Measurements from ENCODE around the gene PRKAG3.

DNA sequence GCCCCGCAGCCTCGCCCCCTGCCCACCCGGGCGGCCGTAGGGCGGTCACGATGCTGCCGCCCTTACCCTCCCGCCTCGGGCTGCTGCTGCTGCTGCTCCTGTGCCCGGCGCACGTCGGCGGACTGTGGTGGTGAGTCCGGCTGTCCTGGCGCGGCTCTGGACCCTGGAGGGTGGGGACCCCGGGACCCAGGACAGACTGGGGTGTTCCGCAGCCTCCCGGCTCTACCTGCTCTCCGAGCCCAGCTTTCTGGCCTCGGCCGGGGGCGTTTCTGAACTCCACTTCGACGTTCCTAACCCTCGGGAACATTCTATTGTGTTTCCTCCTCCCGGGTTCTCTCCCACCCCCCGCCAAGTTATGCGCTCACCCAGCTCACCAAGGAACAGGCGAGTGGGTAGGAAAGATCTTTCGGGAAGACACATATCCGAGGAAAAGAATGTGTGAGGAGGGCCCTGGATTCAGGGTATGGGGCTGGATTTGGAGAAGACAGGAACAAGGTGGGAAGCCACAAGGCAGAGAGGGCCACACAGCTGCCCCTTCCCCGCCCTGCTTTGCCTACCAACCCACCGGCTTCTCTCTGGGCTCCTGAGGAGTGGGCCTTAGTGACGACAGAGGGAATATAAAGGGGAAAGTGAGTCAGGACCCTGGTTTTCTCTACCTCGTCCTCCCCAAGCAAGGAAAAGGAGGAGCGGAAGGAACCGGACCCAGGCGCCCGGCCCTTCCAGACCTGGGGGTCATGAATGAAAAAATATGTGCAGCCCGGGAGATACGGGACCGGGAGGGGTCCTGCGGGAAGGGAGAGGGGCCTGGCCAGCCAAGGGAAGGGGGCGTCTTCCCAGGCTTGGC is 28.6 kb upstream of the PRKAG3 start:
- TF ChIP-seq, protein P1, sequence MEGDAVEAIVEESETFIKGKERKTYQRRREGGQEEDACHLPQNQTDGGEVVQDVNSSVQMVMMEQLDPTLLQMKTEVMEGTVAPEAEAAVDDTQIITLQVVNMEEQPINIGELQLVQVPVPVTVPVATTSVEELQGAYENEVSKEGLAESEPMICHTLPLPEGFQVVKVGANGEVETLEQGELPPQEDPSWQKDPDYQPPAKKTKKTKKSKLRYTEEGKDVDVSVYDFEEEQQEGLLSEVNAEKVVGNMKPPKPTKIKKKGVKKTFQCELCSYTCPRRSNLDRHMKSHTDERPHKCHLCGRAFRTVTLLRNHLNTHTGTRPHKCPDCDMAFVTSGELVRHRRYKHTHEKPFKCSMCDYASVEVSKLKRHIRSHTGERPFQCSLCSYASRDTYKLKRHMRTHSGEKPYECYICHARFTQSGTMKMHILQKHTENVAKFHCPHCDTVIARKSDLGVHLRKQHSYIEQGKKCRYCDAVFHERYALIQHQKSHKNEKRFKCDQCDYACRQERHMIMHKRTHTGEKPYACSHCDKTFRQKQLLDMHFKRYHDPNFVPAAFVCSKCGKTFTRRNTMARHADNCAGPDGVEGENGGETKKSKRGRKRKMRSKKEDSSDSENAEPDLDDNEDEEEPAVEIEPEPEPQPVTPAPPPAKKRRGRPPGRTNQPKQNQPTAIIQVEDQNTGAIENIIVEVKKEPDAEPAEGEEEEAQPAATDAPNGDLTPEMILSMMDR (IDR thresholded peaks at IDR 0.05; ENCODE audit: poor library complexity) = no peak
- TF ChIP-seq EZH2 (IDR thresholded peaks at IDR 0.05; ENCODE audit: borderline replicate concordance) (peak; percentile 85), EZH2phosphoT487 (IDR thresholded peaks at IDR 0.05; ENCODE audit: low read depth, severe bottlenecking, unreplicated experiment) (no peak)
